ENCODE measurements around the gene F2RL2.

DNA sequence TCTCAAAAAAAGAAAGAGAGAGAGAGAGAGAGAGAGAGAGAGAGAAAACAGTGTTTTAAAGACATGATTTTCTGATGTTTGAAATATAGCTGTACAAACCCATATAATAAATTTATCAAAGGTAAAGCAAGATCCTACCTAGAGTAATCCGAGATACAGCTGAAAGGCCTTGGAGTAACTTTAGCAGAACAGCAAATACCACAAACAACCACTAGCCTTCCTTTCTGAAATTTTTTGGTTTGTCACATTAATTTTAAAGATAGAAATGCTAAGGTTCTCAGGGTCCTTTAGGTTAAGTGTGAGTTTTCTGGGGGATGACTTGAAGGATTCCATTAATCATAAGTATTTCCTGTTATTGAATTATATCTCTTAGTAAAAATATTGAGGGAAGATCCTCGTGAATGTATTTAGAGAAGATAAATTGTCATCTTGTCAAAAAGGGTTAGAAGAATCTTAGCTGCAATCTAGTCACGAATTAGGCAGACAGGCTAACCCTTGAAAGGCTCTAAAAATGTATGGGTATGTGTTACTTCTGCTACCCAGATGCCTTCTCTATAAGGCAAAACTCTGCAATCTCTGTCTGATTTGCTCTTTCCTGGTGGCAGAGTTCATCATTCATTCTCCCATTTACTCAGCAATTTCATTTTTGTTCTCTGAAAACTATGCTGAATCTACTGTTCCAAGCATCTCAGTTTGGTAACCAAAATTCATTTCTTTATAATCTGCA, 27.3 kb downstream of the F2RL2 start:
- TF ChIP-seq CTCF (IDR thresholded peaks at IDR 0.05; ENCODE audit: low read depth, low read length, missing input control) (no peak), JUND (IDR thresholded peaks at IDR 0.05) (no peak), GABPA (IDR thresholded peaks at IDR 0.05 in 1 of 2, conservative IDR thresholded peaks at IDR 0.05 in 1 of 2) (no peak), REST (IDR thresholded peaks at IDR 0.05) (no peak), MAX (IDR thresholded peaks at IDR 0.05) (no peak), YY1 (IDR thresholded peaks at IDR 0.05) (no peak), NR2F2 (IDR thresholded peaks at IDR 0.05) (no peak), ZBTB33 (IDR thresholded peaks at IDR 0.05) (no peak)

Measured in liver (tissue), 3 donors.